ENCODE results near the gene PROX1. TPM values are rescaled to one million over a fixed set of nuclear protein-coding genes. Genes with fewer than 3 reads are reported as not detected.

Gene PROX1
- polyA plus RNA-seq, 1 donor (not counting 4 experiments of a cell fraction or from before 2014, with no cell fraction given) = 0.20 TPM

DNA sequence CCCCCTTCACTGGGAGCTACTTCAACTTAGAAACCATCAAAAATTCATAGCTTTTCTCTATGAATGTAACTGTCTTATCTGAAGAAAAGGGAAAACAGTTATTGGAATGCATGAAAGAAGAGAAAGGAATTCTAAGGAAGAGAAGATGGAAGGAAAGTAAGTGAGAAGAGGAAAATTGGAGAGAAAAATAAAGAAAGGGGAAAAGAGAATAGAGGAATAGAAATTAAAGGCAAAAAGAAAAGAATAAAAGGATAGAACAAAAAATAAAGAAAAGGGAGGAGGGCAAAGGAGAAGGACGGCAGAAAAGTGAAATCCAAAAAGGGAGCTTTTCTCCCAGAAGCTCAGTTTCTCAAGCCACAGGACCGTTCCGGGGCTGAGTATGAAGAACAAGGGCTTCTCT, 9.9 kb upstream of the PROX1 start:
- Histone ChIP-seq H3K9ac (ENCODE audit: control insufficient read depth, extremely low read depth, insufficient read depth, low read length) (no peak overlapping the region), H4K20me1 (ENCODE audit: control insufficient read depth, extremely low read depth, insufficient read depth, low read length) (no peaks in the 10 kb centered on the region), H3K9me3 (ENCODE audit: control insufficient read depth, low read depth, low read length) (no peaks in the 10 kb centered on the region), H3K4me2 (ENCODE audit: control insufficient read depth, extremely low read depth, insufficient read depth, low read depth, low read length) (no peak overlapping the region), H3K27ac (ENCODE audit: control insufficient read depth, insufficient read depth, low read length) (no peak overlapping the region), H3K4me3 (ENCODE audit: control insufficient read depth in 2 of 3, extremely low read depth in 1 of 3, insufficient read depth in 2 of 3, low read depth in 1 of 3, low read length in 3 of 3) (no peak overlapping the region), H3K9me1 (ENCODE audit: control insufficient read depth, extremely low read depth, insufficient read depth, low read length) (no peaks in the 10 kb centered on the region), H2AFZ (ENCODE audit: control insufficient read depth, low read length) (no peak overlapping the region), H3K79me2 (ENCODE audit: control insufficient read depth, insufficient read depth, low read length) (no peaks in the 10 kb centered on the region), H3K4me1 (ENCODE audit: control insufficient read depth, extremely low read depth, insufficient read depth, low read length) (peaks cover 13% of the 10 kb centered on the region), H3K36me3 (ENCODE audit: control insufficient read depth in 2 of 2, extremely low read depth in 1 of 2, insufficient read depth in 2 of 2, low read length in 2 of 2) (no peaks in the 10 kb centered on the region), H3K27me3 (ENCODE audit: control insufficient read depth, extremely low read depth, insufficient read depth, low read length) (peaks cover 51% of the 10 kb centered on the region)
- DNase-seq (ENCODE audit: low read depth, low spot score) = no peak
- FAIRE-seq = no peak
- no peak for TF ChIP-seq EZH2 (IDR thresholded peaks at IDR 0.05; ENCODE audit: low read length)
- no peak for TF ChIP-seq CTCF (optimal IDR thresholded peaks at IDR 0.05 in 1 of 3, IDR thresholded peaks at IDR 0.05 in 1 of 3, conservative IDR thresholded peaks at IDR 0.05 in 1 of 3; ENCODE audit: extremely low read depth in 1 of 3, insufficient read depth in 2 of 3, low read length in 3 of 3)
- dilution Hi-C loops (cut with MboI; ENCODE audit: extremely low pct_ligation_motif_present, low sequenced_read_pairs) = no loop called here

- Histone ChIP-seq H3K4me3 (ENCODE audit: control insufficient read depth in 2 of 3, extremely low read depth in 1 of 3, insufficient read depth in 2 of 3, low read depth in 1 of 3, low read length in 3 of 3) (no peak overlapping the region), H3K79me2 (ENCODE audit: control insufficient read depth, insufficient read depth, low read length) (no peaks in the 10 kb centered on the region), H3K36me3 (ENCODE audit: control insufficient read depth in 2 of 2, extremely low read depth in 1 of 2, insufficient read depth in 2 of 2, low read length in 2 of 2) (no peaks in the 10 kb centered on the region), H3K9me1 (ENCODE audit: control insufficient read depth, extremely low read depth, insufficient read depth, low read length) (no peaks in the 10 kb centered on the region), H3K9ac (ENCODE audit: control insufficient read depth, extremely low read depth, insufficient read depth, low read length) (no peak overlapping the region), H3K27me3 (ENCODE audit: control insufficient read depth, extremely low read depth, insufficient read depth, low read length) (peaks cover 71% of the 10 kb centered on the region), H4K20me1 (ENCODE audit: control insufficient read depth, extremely low read depth, insufficient read depth, low read length) (no peaks in the 10 kb centered on the region), H3K9me3 (ENCODE audit: control insufficient read depth, low read depth, low read length) (no peaks in the 10 kb centered on the region), H2AFZ (ENCODE audit: control insufficient read depth, low read length) (no peak overlapping the region), H3K27ac (ENCODE audit: control insufficient read depth, insufficient read depth, low read length) (no peak overlapping the region), H3K4me1 (ENCODE audit: control insufficient read depth, extremely low read depth, insufficient read depth, low read length) (peaks cover 3% of the 10 kb centered on the region), H3K4me2 (ENCODE audit: control insufficient read depth, extremely low read depth, insufficient read depth, low read depth, low read length) (no peak overlapping the region)
- TF ChIP-seq EZH2 (IDR thresholded peaks at IDR 0.05; ENCODE audit: low read length) (no peak), CTCF (optimal IDR thresholded peaks at IDR 0.05 in 1 of 3, IDR thresholded peaks at IDR 0.05 in 1 of 3, conservative IDR thresholded peaks at IDR 0.05 in 1 of 3; ENCODE audit: extremely low read depth in 1 of 3, insufficient read depth in 2 of 3, low read length in 3 of 3) (no peak)
- FAIRE-seq = no peak
- dilution Hi-C loops (cut with MboI; ENCODE audit: extremely low pct_ligation_motif_present, low sequenced_read_pairs) = no loop called here
- DNase-seq (ENCODE audit: low read depth, low spot score) = no peak
Measured at GRCh38 chr1:213979751-213980586, 7.8 kb upstream of the PROX1 start.

Measured in keratinocyte (primary cell).